Fibroblast of skin of right biceps (primary cell): ENCODE results near the gene VSTM2L.

ENCODE experiments used
- DNase-seq: peaks from one replicate; pipeline ENCODE4 v3.0.0-alpha.2; 2013

VSTM2L gene

GRCh38 chr20:37920679-37921322 is 17.9 kb downstream of the VSTM2L start:
- no peak for DNase-seq

DNA sequence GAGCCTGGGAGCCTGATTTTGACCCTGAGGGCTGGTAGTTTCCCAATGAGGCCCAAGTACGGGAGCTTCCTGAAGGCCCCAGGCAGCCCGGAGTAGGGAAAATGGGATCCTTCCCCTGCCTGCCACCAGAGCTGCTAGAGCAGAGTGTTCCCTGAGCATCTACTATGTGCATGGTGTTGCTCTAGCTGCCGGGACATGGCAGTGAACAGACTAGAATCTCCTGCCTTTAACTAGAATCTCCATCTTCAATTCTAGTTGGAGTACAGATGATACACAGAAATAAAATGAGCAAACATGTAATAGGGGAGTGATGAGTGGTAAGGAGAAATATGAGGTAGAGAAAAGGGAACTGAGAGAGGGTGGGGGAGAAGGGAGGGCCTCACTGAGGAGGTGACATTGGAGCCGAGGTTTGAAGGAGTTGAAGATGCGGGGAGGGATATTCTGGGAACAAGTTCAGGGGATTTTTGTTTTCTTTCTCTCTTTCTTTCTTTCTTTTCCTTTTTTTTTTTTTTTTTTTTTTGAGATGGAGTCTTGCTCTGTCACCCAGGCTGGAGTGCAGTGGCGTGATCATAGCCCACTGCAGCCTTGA is 18.5 kb downstream of the VSTM2L start:
- DNase-seq = no peak

GRCh38 chr20:37922016-37922415 is 19.1 kb downstream of the VSTM2L start:
- DNase-seq = no peak

DNA sequence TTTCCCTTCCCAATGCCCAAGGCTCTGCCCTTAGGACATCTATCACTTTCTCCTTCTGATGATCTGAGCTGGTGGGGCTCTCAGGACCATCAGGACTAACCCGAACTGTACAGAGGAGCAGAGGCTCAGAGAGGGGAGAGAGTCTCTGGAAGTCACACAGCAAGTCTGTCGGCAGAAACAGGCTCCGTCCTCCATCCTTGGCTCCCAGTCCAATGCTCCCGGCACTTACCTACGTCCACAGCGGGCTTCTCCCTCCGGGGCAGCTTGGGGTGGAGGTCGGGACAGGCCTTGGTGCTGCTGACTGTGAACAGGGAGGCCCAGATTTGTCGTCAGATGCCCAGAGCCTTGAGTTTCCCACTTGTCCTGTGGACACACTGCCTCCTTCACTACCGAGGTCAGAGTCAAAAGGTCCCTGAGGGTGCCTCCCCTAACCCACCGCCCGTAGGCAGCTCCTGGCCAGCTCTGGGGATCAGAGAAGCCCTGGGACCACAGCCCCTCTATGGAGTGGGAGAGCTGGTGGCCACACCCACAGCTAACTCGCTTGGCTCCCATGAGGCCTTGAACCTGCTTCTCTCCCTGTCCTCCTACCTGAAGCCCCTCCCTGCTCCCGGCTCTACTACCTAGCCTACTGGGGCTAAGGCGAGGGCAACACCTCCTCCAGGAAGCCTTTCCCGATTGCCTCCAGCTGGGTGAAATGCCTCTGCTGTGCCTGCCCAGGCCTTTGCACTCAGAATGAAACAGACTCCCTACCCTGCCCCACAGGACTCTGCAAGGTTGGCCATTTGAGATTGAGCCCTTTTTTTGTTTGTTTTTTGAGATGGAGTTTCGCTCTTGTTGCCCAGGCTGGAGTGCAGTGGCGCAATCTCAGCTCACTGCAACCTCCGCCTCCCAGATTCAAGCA is 22.6 kb downstream of the VSTM2L start:
- no peak for DNase-seq

DNA sequence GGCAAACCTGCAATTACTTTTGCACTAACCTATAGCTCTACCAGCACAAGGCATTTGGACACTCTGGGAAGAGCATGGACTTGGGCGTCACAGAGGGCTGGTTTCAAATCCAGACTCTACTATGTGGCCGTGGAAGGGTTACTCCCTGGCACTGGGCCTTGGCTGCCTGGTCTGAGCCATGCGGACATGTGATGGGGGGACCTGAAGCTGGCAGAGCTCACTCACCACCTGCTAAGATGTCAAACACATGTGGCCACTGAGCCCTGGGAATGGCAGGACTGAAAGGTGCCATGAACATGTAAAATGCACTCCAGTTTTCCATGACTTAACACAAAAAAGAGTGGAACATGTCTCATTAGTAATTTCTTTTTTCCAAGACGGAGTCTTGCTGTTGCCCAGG is 23.7 kb downstream of the VSTM2L start:
- no peak for DNase-seq

- DNase-seq = no peak
Observed at GRCh38 chr20:37927410-37928095, 24.6 kb downstream of the VSTM2L start.

DNA sequence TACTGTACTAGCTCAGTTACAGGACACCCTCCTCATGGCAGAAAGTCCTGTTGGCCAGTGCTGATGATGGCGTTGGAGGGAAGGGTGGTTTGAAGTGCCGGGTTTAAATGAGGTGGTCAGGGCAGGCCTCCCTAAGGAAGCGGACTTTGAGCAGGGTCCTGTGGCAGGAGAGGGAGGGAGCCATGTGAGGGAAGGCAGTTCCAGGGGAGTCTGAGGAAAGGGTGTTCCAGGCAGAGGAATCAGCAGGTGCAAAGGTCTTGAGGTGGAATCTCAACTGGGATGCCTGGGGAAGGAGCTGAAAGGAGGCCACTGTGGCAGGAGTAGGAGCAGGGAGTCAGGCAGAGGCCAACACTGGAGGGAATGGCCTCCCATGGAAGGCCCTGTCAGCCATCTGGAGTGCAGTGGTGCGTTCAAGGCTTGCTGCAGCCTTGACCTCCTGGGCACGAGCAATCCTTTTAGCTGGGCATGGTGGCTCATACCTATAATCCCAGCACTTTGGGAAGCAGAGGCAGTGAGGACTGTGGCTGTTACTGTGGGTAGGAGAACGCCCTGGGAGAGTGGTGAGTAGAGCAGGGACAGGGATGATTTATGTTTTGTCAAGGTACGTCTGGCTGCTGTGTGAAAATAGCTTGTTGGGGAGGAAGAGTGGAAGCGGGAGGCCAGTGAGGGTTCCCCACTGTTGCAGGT is 26.2 kb downstream of the VSTM2L start:
- DNase-seq = no peak

DNA sequence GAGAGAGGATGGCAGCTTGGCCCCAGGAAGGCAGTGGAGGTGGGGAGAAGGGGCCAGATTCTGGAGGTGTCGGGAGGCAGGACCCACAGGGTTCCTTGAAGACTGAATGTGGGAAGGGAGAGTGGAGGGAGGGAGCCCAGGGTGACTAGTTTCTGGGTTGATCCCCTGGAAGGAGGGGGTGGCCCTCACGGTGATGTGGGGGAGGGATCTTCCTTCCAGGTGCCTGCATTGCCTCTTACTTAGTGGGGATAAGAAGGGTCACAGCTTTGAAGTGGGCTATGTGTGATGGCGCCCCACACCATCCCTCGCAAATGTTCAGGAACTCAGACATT is 26.7 kb downstream of the VSTM2L start:
- no peak for DNase-seq

GRCh38 chr20:37931153-37931922 is 28.4 kb downstream of the VSTM2L start:
- DNase-seq = no peak

DNA sequence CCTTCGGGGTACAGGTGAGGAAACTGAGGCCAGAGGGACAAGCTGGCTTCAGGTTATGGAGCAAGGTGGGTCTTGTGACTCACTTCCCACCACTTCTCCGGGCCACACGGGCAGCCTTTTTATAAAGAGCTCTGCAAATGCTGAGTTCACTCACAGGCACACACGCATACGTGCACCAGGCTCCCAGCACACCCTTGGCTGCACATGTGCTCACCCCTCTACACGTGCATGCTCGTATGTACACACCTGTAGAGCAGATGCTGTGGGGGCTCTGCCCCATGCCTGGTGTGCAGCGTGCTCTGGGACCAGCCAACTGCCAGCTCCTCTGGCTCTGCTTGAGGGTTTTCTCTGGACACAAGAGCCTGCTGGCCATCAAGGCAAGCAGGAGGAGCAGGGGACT is 29.1 kb downstream of the VSTM2L start:
- DNase-seq = no peak

DNA sequence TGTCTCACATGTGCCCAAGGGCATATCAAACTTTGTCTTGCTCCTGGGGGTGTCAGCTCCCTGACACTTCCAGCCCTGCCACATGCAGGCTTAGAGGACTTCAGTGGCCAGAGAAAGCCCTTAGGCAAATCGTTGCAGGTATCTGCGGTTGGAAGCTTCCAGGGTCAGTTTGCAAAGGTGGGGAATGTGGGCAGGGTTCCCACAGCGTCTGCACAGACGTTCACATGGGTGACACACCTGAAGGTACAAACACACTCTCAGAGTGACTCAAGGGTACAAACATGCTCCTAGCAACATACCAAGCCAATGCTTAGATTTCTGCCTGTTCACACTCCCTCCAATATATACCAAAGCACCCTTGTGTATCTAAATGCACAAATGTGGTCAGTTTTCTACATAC is 30.0 kb downstream of the VSTM2L start:
- DNase-seq = no peak

DNA sequence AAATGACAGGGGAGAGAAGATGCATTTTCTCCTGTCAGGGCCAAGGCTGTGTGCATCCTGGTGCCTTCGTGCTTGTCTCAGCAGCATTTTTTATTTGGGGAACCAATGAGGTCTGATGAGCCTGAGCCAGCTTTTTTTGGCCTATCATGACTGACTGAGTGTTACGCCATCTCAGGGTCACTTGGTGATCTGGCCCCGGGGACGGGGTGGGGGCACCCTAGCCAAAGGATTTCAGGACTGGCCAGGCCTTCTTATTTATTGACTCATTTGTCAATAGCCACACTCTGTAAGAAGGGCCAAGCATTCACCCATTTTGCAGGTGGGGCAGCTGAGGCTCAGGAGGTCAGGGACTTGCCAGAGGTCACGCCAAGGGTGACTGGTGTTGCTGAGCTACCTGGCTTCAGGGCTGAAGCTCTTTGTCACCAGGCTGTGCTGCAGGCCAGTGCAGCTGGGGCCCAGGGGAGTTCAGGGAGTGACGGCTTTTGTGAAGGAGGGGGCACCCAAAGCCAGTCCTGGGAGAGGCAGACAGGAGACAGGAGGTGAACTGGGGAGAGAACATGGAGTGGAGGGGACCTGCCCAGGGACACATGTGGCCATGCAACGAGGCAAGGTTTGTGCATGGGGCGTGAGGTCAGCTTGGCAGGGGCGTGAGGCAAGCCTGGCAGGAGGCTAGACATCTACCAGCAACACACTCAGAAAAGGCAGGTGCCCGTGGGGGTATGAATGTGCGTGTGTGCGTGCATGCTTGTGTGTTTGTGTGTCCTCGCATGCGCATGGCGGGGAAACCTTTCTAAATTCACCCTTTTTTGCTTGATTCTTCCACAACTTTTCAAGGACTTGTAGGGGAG is 31.1 kb downstream of the VSTM2L start:
- no peak for DNase-seq

- DNase-seq = no peak
Observed at GRCh38 chr20:37934634-37935375, 31.9 kb downstream of the VSTM2L start.

- DNase-seq = peak; percentile 26
Observed at GRCh38 chr20:37935435-37935834, 32.5 kb downstream of the VSTM2L start.

DNA sequence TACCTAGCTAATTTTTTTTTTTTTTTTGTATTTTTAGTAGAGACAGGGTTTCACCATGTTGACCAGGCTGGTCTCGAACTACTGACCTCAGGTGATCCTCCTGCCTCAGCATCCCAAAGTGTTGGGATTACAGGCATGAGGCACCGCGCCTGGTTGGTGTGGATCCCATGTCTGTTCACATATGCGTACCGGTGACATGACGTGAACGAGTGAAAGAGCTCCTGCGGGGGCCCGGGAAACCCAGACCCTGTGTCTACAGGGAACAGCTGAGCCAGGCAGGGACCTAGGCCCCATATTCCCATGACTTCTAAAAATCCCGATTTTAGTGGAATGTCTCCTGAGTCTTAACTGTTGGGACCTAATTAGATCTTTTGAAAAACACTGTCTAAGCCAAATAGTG is 33.1 kb downstream of the VSTM2L start:
- no peak for DNase-seq

DNA sequence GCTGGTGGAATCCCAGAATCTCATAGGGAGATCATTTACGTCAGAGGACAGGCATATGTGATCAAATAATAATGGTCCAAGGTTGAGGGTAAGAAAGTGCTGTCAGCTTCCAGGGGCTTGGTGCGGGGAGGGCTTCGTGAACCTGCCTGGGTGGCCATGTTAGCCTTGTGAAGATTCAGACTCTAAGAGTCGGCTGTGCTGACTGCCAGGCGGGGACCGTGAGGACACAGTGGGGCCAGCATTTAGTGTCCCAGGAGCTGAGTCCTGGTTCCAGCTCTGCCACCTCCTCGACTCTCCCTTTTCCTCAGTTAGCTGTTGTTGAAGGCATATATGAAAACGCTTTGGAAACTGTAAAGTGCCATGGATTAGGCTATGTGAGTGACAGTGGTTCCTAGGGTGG is 33.5 kb downstream of the VSTM2L start:
- no peak for DNase-seq

GRCh38 chr20:37937686-37938085 is 34.8 kb downstream of the VSTM2L start:
- DNase-seq = no peak

- no peak for DNase-seq
Observed at GRCh38 chr20:37938181-37938750, 35.3 kb downstream of the VSTM2L start.

DNA sequence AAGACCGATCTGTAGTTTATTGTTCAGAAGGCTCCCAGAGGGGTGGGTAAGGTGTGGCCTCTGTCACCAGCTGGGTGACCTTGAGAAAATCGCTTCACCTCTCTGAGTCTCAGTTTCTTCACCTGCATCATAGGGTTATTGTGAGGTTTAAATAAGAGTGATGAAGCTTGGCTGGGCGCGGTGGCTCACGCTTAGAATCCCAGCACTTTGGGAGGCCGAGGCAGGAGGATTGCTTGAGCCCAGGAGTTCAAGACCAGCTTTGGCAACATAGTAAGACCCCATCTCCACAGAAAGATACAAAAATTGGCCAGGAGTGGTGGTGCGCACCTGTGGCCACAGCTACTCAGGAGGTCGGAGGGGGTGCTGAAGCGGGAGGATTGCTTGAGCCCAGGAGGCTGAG is 36.0 kb downstream of the VSTM2L start:
- DNase-seq = no peak
